Right lobe of liver (tissue), 6 donors: ENCODE measurements around the gene PLA2G5. TPM values are rescaled to one million over a fixed set of nuclear protein-coding genes. Genes with fewer than 3 reads are reported as not detected.

Source experiments
- ATAC-seq, 4 donors: fragments of 200-7000 bp; cut with Tn5 transposase; one replicate each; pipeline ENCODE4 v1.9.1; 2020; ENCODE audit warnings: mild to moderate bottlenecking in 4 of 4, moderate library complexity in 4 of 4
- DNase-seq, 3 donors: peaks; one replicate each; pipeline ENCODE4 v3.0.0-alpha.2; 2020
- H3K27ac ChIP-seq, 3 donors: fragments of 200-600 bp; one replicate each; pipeline ENCODE4 v1.8.0; 2022
- H3K27me3 ChIP-seq, 2 donors: fragments of 200-600 bp; one replicate each; pipeline ENCODE4 v1.8.0; 2022
- H3K36me3 ChIP-seq, 4 donors: fragments of 200-600 bp; sonication (generic) in 1 of 4; one replicate each; pipeline versions ENCODE4 v1.5.1 to v1.8.0; 2017 to 2022; ENCODE audit warnings: control low read depth in 1 of 4
- H3K4me1 ChIP-seq, 4 donors: fragments of 200-600 bp; sonication (generic) in 1 of 4; one replicate each; pipeline versions ENCODE4 v1.5.1 to v1.8.0; 2017 to 2022; ENCODE audit warnings: control low read depth in 1 of 4
- H3K4me3 ChIP-seq, 3 donors: fragments of 200-600 bp; one replicate each; pipeline ENCODE4 v1.8.0; 2022
- H3K9me3 ChIP-seq, 4 donors: fragments of 200-600 bp; sonication (generic) in 1 of 4; one replicate each; pipeline versions ENCODE4 v1.5.1 to v1.8.0; 2017 to 2022; ENCODE audit warnings: control low read depth in 1 of 4
- CTCF ChIP-seq, 4 donors: fragments of 200-600 bp in 3 of 4; fragments of 450-650 bp in 1 of 4; IDR thresholded peaks; one replicate each; pipeline versions ENCODE4 v1.5.1 to v1.8.0; 2016 to 2022; ENCODE audit warnings: antibody characterized with exemption in 4 of 4, mild to moderate bottlenecking in 2 of 4
- POLR2A ChIP-seq: fragments of 450-650 bp; IDR thresholded peaks from one replicate; pipeline ENCODE4 v1.6.1; 2017; ENCODE audit warnings: antibody characterized with exemption, mild to moderate bottlenecking
- WGBS: methylation state at CpG from one replicate; pipeline ENCODE4 v1.1.6; 2018; ENCODE audit warnings: low coverage, low lambda C conversion rate; ENCODE audit not compliant: insufficient coverage; ENCODE audit errors: missing lambda C conversion rate; 5-methylcytosine and 5-hydroxymethylcytosine counted together
- intact Hi-C, 2 donors: fragments of 100-400 bp; cut with DNase I; formaldehyde crosslinking; loops; one replicate each; pipeline versions ENCODE4 v1.11.2 to v1.14.1; 2022
- total RNA-seq, 6 experiments: library from RNA; depleted of rRNA in 2 of 6; stranded (reverse); fragments of >200 nt in 2 of 6; fragmentation: NEBNext Ultra II Directional in 3 of 6; extraction: Animal tissue kit (Norgen Biotek cat#: 25700) in 3 of 6; gene quantifications; one replicate each; pipeline versions ENCODE4 v1.1.0 to v1.2.4, GENCODE V29; 2016 to 2023
- donor health status: DM: no; HTN: yes; CAD: no.
- donor health status: DM: no; HTN: no; CAD: no.
- donor health status: DM: no; HTN: no; CAD: no.
- donor health status: DM: no; HTN: yes; CAD: no.
- donor health status: DM: no; HTN: yes; CAD: no.

PLA2G5 gene
- total RNA-seq, 6 experiments from 2014 or later = 0.62 to 4.8 (median 3.2) TPM

- ATAC-seq (no peak), DNase-seq (no peak)
- Histone ChIP-seq H3K36me3 (no peaks in the 10 kb centered on the region), H3K4me1 (no peaks in the 10 kb centered on the region), H3K9me3 (no peaks in the 10 kb centered on the region), H3K4me3 (no peak overlapping the region), H3K27ac (no peak overlapping the region), H3K27me3 (no peaks in the 10 kb centered on the region)
- WGBS = 70% methylated on average over 5 of the region's 7 CpGs
- TF ChIP-seq POLR2A (no peak), CTCF (IDR thresholded peaks at IDR 0.05) (no peak)
- intact Hi-C loops = no loop called here
Measured at GRCh38 chr1:20072771-20073170, 2.8 kb downstream of the PLA2G5 start.

GRCh38 chr1:20073256-20073655 is 3.3 kb downstream of the PLA2G5 start:
- no peaks in the 10 kb centered on the region for H3K27me3 ChIP-seq
- no peaks in the 10 kb centered on the region for H3K36me3 ChIP-seq
- intact Hi-C loops = no loop called here
- ATAC-seq (no peak), DNase-seq (no peak)
- H3K4me3 ChIP-seq = no peak overlapping the region
- H3K4me1 ChIP-seq = no peaks in the 10 kb centered on the region
- WGBS = 100% methylated on average over 2 of the region's 2 CpGs
- H3K9me3 ChIP-seq = no peaks in the 10 kb centered on the region
- TF ChIP-seq POLR2A (no peak), CTCF (IDR thresholded peaks at IDR 0.05) (no peak)
- H3K27ac ChIP-seq = no peak overlapping the region

- WGBS = 83% methylated on average over 11 of the region's 11 CpGs
- intact Hi-C loops = no loop called here
- TF ChIP-seq POLR2A = no peak
- TF ChIP-seq CTCF (IDR thresholded peaks at IDR 0.05) = no peak
- Histone ChIP-seq H3K36me3 (no peaks in the 10 kb centered on the region), H3K27me3 (no peaks in the 10 kb centered on the region), H3K27ac (no peak overlapping the region), H3K4me3 (no peak overlapping the region), H3K9me3 (no peaks in the 10 kb centered on the region), H3K4me1 (no peaks in the 10 kb centered on the region)
- ATAC-seq (no peak), DNase-seq (no peak)
Measured at GRCh38 chr1:20074055-20074724, 4.2 kb downstream of the PLA2G5 start.

GRCh38 chr1:20074725-20075171 is 4.8 kb downstream of the PLA2G5 start:
- H3K36me3 ChIP-seq = no peaks in the 10 kb centered on the region
- no peaks in the 10 kb centered on the region for H3K9me3 ChIP-seq
- no peaks in the 10 kb centered on the region for H3K4me1 ChIP-seq
- H3K27me3 ChIP-seq = no peaks in the 10 kb centered on the region
- no peak overlapping the region for H3K4me3 ChIP-seq
- H3K27ac ChIP-seq = no peak overlapping the region
- 14% methylated on average over 1 of the region's 8 CpGs for WGBS
- TF ChIP-seq POLR2A (no peak), CTCF (IDR thresholded peaks at IDR 0.05) (no peak)
- ATAC-seq = no peak
- intact Hi-C loops = no loop called here
- DNase-seq = no peak

- Histone ChIP-seq H3K27ac (no peak overlapping the region), H3K9me3 (no peaks in the 10 kb centered on the region), H3K27me3 (no peaks in the 10 kb centered on the region), H3K4me3 (no peak overlapping the region), H3K36me3 (no peaks in the 10 kb centered on the region), H3K4me1 (no peaks in the 10 kb centered on the region)
- no peak for ATAC-seq
- intact Hi-C loops = no loop called here
- TF ChIP-seq CTCF (IDR thresholded peaks at IDR 0.05) (no peak), POLR2A (no peak)
- WGBS = 56% methylated on average over 2 of the region's 2 CpGs
- DNase-seq = no peak
Measured at GRCh38 chr1:20075345-20075744, 5.4 kb downstream of the PLA2G5 start.
